ENCODE results near the gene ASNSD1.

ASNSD1 gene

GRCh38 chr2:189661148-189661956, at the start of gene ASNSD1:
Gene ASNSD1, plus strand, starts transcription at chr2:189661459. Its CDS starts 4,674 bp downstream, at chr2:189666133.
- peak; percentile 84 for TF ChIP-seq CTCF (IDR thresholded peaks at IDR 0.05; ENCODE audit: extremely low read depth, insufficient read depth, missing control alignments)
- in situ Hi-C loops (cut with MboI; ENCODE audit: low pct_unique_long_range_greater_than_20kb, low sequenced_read_pairs, unreplicated experiment) = loop anchor here (25.0 kb wide), 1 partner anchor 401 kb away; the partner anchor contains the start of gene MSTN
- peak; percentile 95 for DNase-seq (ENCODE audit: low spot score)

GRCh38 chr2:189613077-189613636, 48.1 kb upstream of the ASNSD1 start:
- DNase-seq (ENCODE audit: low spot score) = no peak
- in situ Hi-C loops (cut with MboI; ENCODE audit: low pct_unique_long_range_greater_than_20kb, low sequenced_read_pairs, unreplicated experiment) = no loop called here
- no peak for TF ChIP-seq CTCF (IDR thresholded peaks at IDR 0.05; ENCODE audit: extremely low read depth, insufficient read depth, missing control alignments)

GRCh38 chr2:189613650-189614420, 47.4 kb upstream of the ASNSD1 start:
- no peak for TF ChIP-seq CTCF (IDR thresholded peaks at IDR 0.05; ENCODE audit: extremely low read depth, insufficient read depth, missing control alignments)
- in situ Hi-C loops (cut with MboI; ENCODE audit: low pct_unique_long_range_greater_than_20kb, low sequenced_read_pairs, unreplicated experiment) = no loop called here
- DNase-seq (ENCODE audit: low spot score) = no peak

GRCh38 chr2:189614585-189614984, 46.7 kb upstream of the ASNSD1 start:
- DNase-seq (ENCODE audit: low spot score) = no peak
- no peak for TF ChIP-seq CTCF (IDR thresholded peaks at IDR 0.05; ENCODE audit: extremely low read depth, insufficient read depth, missing control alignments)
- in situ Hi-C loops (cut with MboI; ENCODE audit: low pct_unique_long_range_greater_than_20kb, low sequenced_read_pairs, unreplicated experiment) = no loop called here

- no peak for DNase-seq (ENCODE audit: low spot score)
- no peak for TF ChIP-seq CTCF (IDR thresholded peaks at IDR 0.05; ENCODE audit: extremely low read depth, insufficient read depth, missing control alignments)
- in situ Hi-C loops (cut with MboI; ENCODE audit: low pct_unique_long_range_greater_than_20kb, low sequenced_read_pairs, unreplicated experiment) = no loop called here
Measured at GRCh38 chr2:189618197-189618596, 43.1 kb upstream of the ASNSD1 start.

GRCh38 chr2:189621781-189622180, 39.5 kb upstream of the ASNSD1 start:
- no peak for DNase-seq (ENCODE audit: low spot score)
- in situ Hi-C loops (cut with MboI; ENCODE audit: low pct_unique_long_range_greater_than_20kb, low sequenced_read_pairs, unreplicated experiment) = no loop called here
- no peak for TF ChIP-seq CTCF (IDR thresholded peaks at IDR 0.05; ENCODE audit: extremely low read depth, insufficient read depth, missing control alignments)

All from GM13977 (cell line).